H1 (cell line): ENCODE measurements around the gene ZNF398. TPM values are rescaled to one million over a fixed set of nuclear protein-coding genes. Genes with fewer than 3 reads are reported as not detected.

Experiments
- CTBP2 ChIP-seq: IDR thresholded peaks from 2 replicates; pipeline ENCODE4 v1.7.0; 2011; ENCODE audit warnings: borderline replicate concordance, mild to moderate bottlenecking, moderate library complexity, mixed read lengths, low read length; ENCODE audit not compliant: insufficient read depth, insufficient read length
- EGR1 ChIP-seq: IDR thresholded peaks from 2 replicates; pipeline ENCODE4 v1.6.1; 2011; ENCODE audit warnings: low read depth, low read length, borderline replicate concordance
- FOSL1 ChIP-seq: IDR thresholded peaks from 2 replicates; pipeline ENCODE4 v1.6.1; 2011; ENCODE audit warnings: mild to moderate bottlenecking, low read depth, low read length, moderate library complexity; ENCODE audit not compliant: insufficient read depth
- polyA plus RNA-seq, 7 experiments: library from polyadenylated mRNA; depleted of rRNA in 3 of 7; stranded (reverse) in 5 of 7; unstranded in 2 of 7; fragments of >200 nt in 5 of 7; fragments of 200-250 nt in 2 of 7; gene quantifications; 1 replicate in 5 of 7; 2 replicates in 1 of 7; 4 replicates in 1 of 7; pipeline versions ENCODE4 v1.2.1 to v1.2.3, GENCODE V29; 2011 to 2013; ENCODE audit warnings: missing spikeins in 2 of 7, mixed read lengths in 2 of 7
- total RNA-seq: library from RNA; stranded (reverse); fragmentation: NEBNext Ultra II Directional; extraction: Animal tissue kit (Norgen Biotek cat#: 25700); gene quantifications from 2 replicates; pipeline ENCODE4 v1.2.1, GENCODE V29; 2021
- TF ChIP-seq, protein P1 (sequence below), 3 experiments: IDR thresholded peaks; 1 replicate in 2 of 3; 2 replicates in 1 of 3; pipeline versions ENCODE4 v1.5.1 to v1.6.1; 2011; ENCODE audit warnings: low read length in 3 of 3, mild to moderate bottlenecking in 3 of 3, inconsistent platforms in 2 of 3, low read depth in 1 of 3, moderate library complexity in 1 of 3; ENCODE audit not compliant: insufficient read depth in 1 of 3; ENCODE audit errors: control extremely low read depth in 1 of 3

Gene ZNF398
- total and polyA plus RNA-seq, 2 of the 8 experiments (the other 6 are each of a cell fraction or from before 2014, with no cell fraction given): 52.7 to 63.5 TPM

DNA sequence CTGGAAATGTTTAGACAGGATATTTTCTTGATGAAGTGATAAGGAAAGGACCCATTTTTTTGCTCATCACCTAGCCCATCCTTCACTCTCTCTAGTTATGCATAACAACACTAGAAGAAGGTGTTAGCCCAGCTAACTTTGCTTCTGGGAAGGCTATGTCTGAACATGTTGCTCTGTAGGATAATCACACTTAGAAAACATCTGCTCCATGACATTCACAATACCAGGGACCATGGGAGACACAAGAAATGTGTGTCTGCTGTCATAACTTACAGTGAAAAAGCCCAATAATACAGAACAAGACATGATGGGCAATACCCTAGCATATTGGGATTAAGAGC is 34.2 kb downstream of the ZNF398 start (continued):
- TF ChIP-seq, protein P1, sequence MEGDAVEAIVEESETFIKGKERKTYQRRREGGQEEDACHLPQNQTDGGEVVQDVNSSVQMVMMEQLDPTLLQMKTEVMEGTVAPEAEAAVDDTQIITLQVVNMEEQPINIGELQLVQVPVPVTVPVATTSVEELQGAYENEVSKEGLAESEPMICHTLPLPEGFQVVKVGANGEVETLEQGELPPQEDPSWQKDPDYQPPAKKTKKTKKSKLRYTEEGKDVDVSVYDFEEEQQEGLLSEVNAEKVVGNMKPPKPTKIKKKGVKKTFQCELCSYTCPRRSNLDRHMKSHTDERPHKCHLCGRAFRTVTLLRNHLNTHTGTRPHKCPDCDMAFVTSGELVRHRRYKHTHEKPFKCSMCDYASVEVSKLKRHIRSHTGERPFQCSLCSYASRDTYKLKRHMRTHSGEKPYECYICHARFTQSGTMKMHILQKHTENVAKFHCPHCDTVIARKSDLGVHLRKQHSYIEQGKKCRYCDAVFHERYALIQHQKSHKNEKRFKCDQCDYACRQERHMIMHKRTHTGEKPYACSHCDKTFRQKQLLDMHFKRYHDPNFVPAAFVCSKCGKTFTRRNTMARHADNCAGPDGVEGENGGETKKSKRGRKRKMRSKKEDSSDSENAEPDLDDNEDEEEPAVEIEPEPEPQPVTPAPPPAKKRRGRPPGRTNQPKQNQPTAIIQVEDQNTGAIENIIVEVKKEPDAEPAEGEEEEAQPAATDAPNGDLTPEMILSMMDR (IDR thresholded peaks at IDR 0.05; ENCODE audit: control extremely low read depth in 1 of 3, insufficient read depth in 1 of 3, low read depth in 1 of 3, low read length in 3 of 3): no peak
- no peak for TF ChIP-seq CTBP2
- TF ChIP-seq FOSL1: no peak
- no peak for TF ChIP-seq EGR1
